TTC549 (cell line): ENCODE data around the gene GALNT12.

Experiments used
- FAIRE-seq: peaks from 2 replicates; lab custom pipeline; 2012; peaks lifted over from hg19 to GRCh38; lab: Jason Lieb, UNC

Gene GALNT12

GRCh38 chr9:98832768-98833089 is 25.3 kb downstream of the GALNT12 start:
- no peak for FAIRE-seq

GRCh38 chr9:98833090-98833956 is 25.9 kb downstream of the GALNT12 start:
- no peak for FAIRE-seq

- FAIRE-seq: no peak
Observed at GRCh38 chr9:98834386-98834785, 26.9 kb downstream of the GALNT12 start.

GRCh38 chr9:98836206-98836605 is 28.7 kb downstream of the GALNT12 start:
- no peak for FAIRE-seq

- no peak for FAIRE-seq
Observed at GRCh38 chr9:98837516-98837915, 30.0 kb downstream of the GALNT12 start.

GRCh38 chr9:98838155-98838867 is 30.8 kb downstream of the GALNT12 start:
- FAIRE-seq: no peak

GRCh38 chr9:98838868-98839565 is 31.5 kb downstream of the GALNT12 start:
- no peak for FAIRE-seq

GRCh38 chr9:98839724-98840123 is 32.3 kb downstream of the GALNT12 start:
- no peak for FAIRE-seq

- FAIRE-seq: no peak
Observed at GRCh38 chr9:98842510-98842909, 35.0 kb downstream of the GALNT12 start.

GRCh38 chr9:98846081-98846480 is 38.6 kb downstream of the GALNT12 start:
- FAIRE-seq: no peak

GRCh38 chr9:98846879-98847278 is 39.4 kb downstream of the GALNT12 start:
- FAIRE-seq: no peak

- no peak for FAIRE-seq
Observed at GRCh38 chr9:98848450-98849149, 41.1 kb downstream of the GALNT12 start.

GRCh38 chr9:98849563-98849962 is 42.1 kb downstream of the GALNT12 start:
- FAIRE-seq: no peak

GRCh38 chr9:98850851-98851729 is 43.6 kb downstream of the GALNT12 start:
- no peak for FAIRE-seq

GRCh38 chr9:98851730-98852459 is 44.4 kb downstream of the GALNT12 start:
- FAIRE-seq: no peak

GRCh38 chr9:98852460-98852734 is 44.9 kb downstream of the GALNT12 start:
- no peak for FAIRE-seq

GRCh38 chr9:98852961-98853360 is 45.5 kb downstream of the GALNT12 start:
- no peak for FAIRE-seq

- no peak for FAIRE-seq
Observed at GRCh38 chr9:98854266-98854665, 46.8 kb downstream of the GALNT12 start.

GRCh38 chr9:98855592-98855991 is 48.1 kb downstream of the GALNT12 start:
- FAIRE-seq: no peak

GRCh38 chr9:98856982-98857381 is 49.5 kb downstream of the GALNT12 start:
- FAIRE-seq: no peak

- FAIRE-seq: no peak
Observed at GRCh38 chr9:98859941-98860340, 52.5 kb downstream of the GALNT12 start.
